Measurements from ENCODE around the gene TENT4B. TPM values are rescaled to one million over a fixed set of nuclear protein-coding genes. Genes with fewer than 3 reads are reported as not detected.

The TENT4B gene
- total and polyA plus RNA-seq, 4 donors: 4.5 to 13.9 (median 9.8) TPM

DNA sequence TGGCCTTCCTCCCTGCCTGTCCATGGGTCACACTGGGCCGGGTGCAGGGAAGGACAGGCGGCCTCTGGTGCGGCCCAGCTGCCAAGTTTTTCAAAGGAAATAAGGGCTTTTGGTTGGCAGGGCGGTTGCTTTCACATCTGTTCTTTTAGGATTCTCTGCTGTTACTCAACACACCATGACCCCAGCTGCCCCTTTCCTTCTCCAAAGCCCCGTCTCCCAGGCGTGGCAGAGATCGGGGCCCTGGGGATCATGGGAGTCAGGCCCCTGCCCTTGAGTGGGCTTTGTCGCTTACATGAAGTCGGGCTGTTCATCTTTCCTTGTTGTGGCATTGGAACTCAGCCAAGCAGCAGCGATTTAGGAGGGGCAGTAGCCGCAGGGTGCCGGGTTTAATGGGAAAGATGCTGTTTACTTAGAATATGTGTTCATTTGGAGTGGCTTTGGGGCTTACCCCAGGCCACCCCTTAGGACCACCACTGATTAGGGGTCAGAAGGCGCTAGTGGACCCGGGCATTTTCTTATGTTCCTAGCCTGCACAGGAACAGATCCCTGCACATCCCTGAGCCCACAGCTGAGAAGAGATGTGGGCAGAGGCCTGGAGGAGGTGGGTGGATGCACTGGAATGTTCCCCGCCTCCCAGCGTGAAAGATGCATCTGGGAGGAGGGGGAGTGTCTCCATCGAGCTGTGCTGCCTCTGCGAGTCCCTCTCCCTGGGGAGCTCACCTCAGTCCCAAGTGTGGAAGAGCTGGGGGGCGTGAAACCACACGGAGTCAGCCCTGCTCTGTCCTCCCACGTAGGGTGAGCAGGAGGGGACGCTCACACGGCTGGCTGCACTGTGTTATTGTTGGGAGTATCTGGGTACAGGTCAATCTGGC, 106.5 kb downstream of the TENT4B start:
- Histone ChIP-seq H3K4me1 (ENCODE audit: control insufficient read depth in 1 of 2, insufficient read depth in 2 of 2, low read length in 2 of 2) (no peaks in the 10 kb centered on the region), H3K27me3 (ENCODE audit: control insufficient read depth in 1 of 2, insufficient read depth in 2 of 2, low read length in 1 of 2) (no peaks in the 10 kb centered on the region), H3K9me3 (ENCODE audit: control insufficient read depth, low read length) (no peaks in the 10 kb centered on the region), H3K4me3 (ENCODE audit: low read length in 2 of 2) (no peak overlapping the region), H3K27ac (ENCODE audit: low read depth in 1 of 2, low read length in 2 of 2) (no peak overlapping the region), H3K36me3 (ENCODE audit: control insufficient read depth in 1 of 2, insufficient read depth in 2 of 2, low read length in 1 of 2) (no peaks in the 10 kb centered on the region)
- peak; percentile 66 for ATAC-seq (ENCODE audit: low FRiP score)
- intact Hi-C loops (cut with DNase I): loop anchor here in 1 of 2 donors (10.0 kb wide), 1 partner anchor 255 kb away; no protein-coding TSS in a partner anchor
- 34% methylated on average over 22 to 23 of the region's 23 CpGs for WGBS, 2 donors
- DNase-seq: peak; percentile 68 to 77

DNA sequence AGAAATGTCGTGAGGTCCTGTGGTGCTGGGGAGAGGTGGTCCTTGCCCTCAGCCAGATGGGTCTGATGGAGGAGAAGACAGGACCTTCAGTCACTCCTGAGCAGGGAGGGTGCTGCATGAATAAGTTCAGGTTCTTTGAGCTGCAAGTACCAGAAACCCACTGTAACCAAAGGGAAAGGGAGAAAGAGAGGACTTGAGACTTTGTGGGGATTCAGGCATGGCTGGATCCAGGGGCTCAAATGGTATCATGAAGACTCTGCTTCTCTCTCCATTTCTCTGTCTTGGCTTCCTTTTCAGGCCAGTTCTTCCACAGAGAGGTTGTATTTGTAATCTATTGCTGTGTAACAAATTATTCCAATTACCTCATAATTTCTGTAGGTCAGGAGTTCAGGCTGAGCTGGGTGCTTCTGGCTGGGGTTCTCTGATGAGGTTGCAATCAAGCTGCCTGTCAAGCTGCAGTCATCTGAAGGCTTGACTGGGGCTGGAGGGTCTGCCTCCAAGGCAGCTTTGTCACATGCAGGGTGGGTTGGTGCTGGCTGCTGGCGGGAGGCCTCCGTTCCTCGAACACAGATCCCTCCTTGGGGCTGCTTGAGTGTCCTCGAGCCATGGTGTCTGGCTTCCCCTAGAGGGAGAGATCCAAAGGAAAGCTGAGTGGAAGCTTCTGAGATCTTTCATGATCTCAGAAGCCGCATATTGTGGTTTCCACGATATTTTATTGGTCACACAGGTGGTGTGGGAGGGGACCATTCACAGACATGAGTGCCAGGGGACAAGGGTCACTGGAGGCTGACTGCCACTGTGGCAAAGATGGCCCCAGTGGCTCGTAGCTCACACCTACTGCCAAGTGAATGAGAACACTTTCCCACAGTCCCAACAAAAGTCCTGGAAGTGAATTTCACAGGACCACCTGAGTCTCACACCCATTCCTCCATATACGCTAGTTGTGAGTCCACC, 107.4 kb downstream of the TENT4B start:
- no peak for ATAC-seq (ENCODE audit: low FRiP score)
- Histone ChIP-seq H3K9me3 (ENCODE audit: control insufficient read depth, low read length) (no peaks in the 10 kb centered on the region), H3K36me3 (ENCODE audit: control insufficient read depth in 1 of 2, insufficient read depth in 2 of 2, low read length in 1 of 2) (no peaks in the 10 kb centered on the region), H3K4me3 (ENCODE audit: low read length in 2 of 2) (no peak overlapping the region), H3K27me3 (ENCODE audit: control insufficient read depth in 1 of 2, insufficient read depth in 2 of 2, low read length in 1 of 2) (no peaks in the 10 kb centered on the region), H3K27ac (ENCODE audit: low read depth in 1 of 2, low read length in 2 of 2) (no peak overlapping the region), H3K4me1 (ENCODE audit: control insufficient read depth in 1 of 2, insufficient read depth in 2 of 2, low read length in 2 of 2) (no peaks in the 10 kb centered on the region)
- DNase-seq: peak; percentile 32 to 38
- WGBS, 2 donors: 96 to 97% methylated on average over 9 of the region's 9 CpGs
- intact Hi-C loops (cut with DNase I): loop anchor here in 1 of 2 donors (10.0 kb wide), 1 partner anchor 254 kb away; no protein-coding TSS in a partner anchor

DNA sequence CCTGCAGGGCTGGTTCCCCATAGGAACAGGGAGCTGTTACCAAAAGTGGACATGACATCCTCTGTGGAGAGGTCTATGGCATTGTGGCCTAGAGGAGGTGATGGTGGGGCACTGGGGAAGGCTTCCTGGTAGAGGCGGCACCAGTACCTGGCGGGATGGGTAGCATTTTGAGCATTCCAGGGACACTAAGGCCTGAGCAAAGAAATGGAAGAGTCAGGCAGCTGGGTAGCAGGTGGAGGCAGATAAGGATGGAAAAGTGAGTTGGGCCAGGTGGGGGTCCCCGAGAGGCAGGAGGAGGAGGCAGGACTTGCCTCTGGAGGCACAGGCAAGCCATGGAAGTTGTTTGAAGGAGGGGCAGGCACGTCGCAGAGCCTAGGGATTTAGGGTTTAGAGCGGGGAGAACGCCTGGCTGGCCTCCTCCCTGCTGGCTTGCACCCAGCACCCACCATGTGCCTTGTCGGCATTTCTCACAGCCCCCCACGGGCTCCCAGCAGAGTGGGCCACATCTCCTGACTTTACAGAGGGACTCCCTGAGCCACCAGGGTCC, 108.1 kb downstream of the TENT4B start:
- H3K27ac ChIP-seq (ENCODE audit: low read depth in 1 of 2, low read length in 2 of 2): no peak overlapping the region
- H3K9me3 ChIP-seq (ENCODE audit: control insufficient read depth, low read length): no peaks in the 10 kb centered on the region
- DNase-seq: peak; percentile 26 to 54
- H3K36me3 ChIP-seq (ENCODE audit: control insufficient read depth in 1 of 2, insufficient read depth in 2 of 2, low read length in 1 of 2): no peaks in the 10 kb centered on the region
- H3K4me3 ChIP-seq (ENCODE audit: low read length in 2 of 2): no peak overlapping the region
- no peaks in the 10 kb centered on the region for H3K27me3 ChIP-seq (ENCODE audit: control insufficient read depth in 1 of 2, insufficient read depth in 2 of 2, low read length in 1 of 2)
- 82 to 86% methylated on average over 9 of the region's 9 CpGs for WGBS, 2 donors
- intact Hi-C loops (cut with DNase I): loop anchor here in 1 of 2 donors (10.0 kb wide), 1 partner anchor 254 kb away; no protein-coding TSS in a partner anchor
- H3K4me1 ChIP-seq (ENCODE audit: control insufficient read depth in 1 of 2, insufficient read depth in 2 of 2, low read length in 2 of 2): no peaks in the 10 kb centered on the region
- ATAC-seq (ENCODE audit: low FRiP score): no peak

DNA sequence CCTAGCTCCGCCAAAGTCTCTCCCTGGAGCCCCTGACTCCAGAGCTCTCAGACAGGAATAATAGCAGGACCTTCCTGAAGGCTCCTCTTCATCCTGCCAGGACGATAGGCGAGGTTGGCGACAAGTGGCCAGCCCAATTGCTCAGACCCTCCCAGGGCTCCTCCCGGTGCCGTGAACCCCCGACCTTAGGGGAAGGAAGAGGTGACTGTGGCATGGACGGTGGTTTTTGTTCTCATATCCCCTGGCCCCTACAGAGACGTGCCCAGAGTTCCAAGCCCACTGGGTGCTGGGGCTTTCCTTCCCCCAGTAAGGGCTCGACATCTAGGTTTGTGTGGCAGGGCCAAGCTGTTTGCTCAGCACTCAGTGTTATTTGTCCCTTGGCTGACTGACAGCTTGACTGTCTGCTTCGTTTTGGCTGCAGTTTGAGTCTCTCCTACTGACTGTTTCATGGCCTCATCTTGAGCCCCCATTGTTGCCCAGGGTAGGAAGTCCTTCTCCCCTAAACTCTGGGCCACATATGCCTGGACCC, 108.7 kb downstream of the TENT4B start:
- ATAC-seq (ENCODE audit: low FRiP score): no peak
- Histone ChIP-seq H3K9me3 (ENCODE audit: control insufficient read depth, low read length) (no peaks in the 10 kb centered on the region), H3K4me1 (ENCODE audit: control insufficient read depth in 1 of 2, insufficient read depth in 2 of 2, low read length in 2 of 2) (no peaks in the 10 kb centered on the region), H3K4me3 (ENCODE audit: low read length in 2 of 2) (no peak overlapping the region), H3K27ac (ENCODE audit: low read depth in 1 of 2, low read length in 2 of 2) (no peak overlapping the region), H3K27me3 (ENCODE audit: control insufficient read depth in 1 of 2, insufficient read depth in 2 of 2, low read length in 1 of 2) (no peaks in the 10 kb centered on the region), H3K36me3 (ENCODE audit: control insufficient read depth in 1 of 2, insufficient read depth in 2 of 2, low read length in 1 of 2) (no peaks in the 10 kb centered on the region)
- 58 to 60% methylated on average over 11 of the region's 11 CpGs for WGBS, 2 donors
- intact Hi-C loops (cut with DNase I): loop anchor here in 1 of 2 donors (10.0 kb wide), 1 partner anchor 253 kb away; no protein-coding TSS in a partner anchor
- peak; percentile 44 to 51 for DNase-seq

DNA sequence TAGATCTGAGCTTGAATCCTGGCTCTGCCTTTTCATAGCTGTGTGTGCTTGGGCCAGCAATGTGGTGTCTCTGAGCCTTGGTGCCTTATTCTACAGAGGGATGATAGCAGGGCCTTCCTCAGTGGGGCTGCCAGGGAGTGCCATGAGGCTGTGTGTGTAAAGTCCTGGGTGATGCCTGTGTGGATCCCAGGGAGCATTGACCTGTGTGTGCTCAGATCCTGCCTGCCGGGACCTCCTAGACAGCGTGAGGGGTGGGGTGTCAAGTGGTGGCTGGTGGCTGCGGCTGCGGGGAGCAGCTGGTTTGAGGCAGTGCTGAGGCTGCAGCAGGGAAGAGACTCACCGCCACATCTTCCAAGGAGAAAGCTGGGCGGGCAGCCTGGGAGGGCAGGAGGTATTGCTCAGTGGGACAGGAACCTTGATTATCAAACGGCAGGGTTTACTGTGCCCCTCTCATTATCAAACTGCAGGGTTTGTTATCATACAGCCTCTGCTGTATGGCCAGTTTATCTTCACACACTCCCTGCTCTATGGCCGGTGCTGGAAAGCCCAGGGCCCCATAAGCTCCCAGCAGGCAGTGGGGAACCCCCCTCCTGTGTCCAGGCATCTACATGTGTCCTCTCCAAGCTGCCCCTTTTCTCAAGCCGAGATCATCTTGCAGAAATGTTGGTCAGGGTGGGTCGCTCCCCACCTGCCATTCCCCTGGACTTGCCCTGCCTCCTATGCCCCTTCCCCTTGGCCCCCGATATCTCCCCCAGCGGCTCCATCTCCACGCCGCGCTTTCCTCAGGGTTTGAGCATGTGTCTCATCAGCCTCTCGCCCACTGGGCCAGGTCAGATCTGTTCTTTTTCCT, 110.2 kb downstream of the TENT4B start:
- DNase-seq (peak; percentile 30 to 70), ATAC-seq (ENCODE audit: low FRiP score) (no peak)
- H3K4me1 ChIP-seq (ENCODE audit: control insufficient read depth in 1 of 2, insufficient read depth in 2 of 2, low read length in 2 of 2): no peaks in the 10 kb centered on the region
- 93 to 96% methylated on average over 15 to 16 of the region's 16 CpGs for WGBS, 2 donors
- H3K9me3 ChIP-seq (ENCODE audit: control insufficient read depth, low read length): no peaks in the 10 kb centered on the region
- H3K4me3 ChIP-seq (ENCODE audit: low read length in 2 of 2): no peak overlapping the region
- intact Hi-C loops (cut with DNase I): loop anchor here in 1 of 2 donors (10.0 kb wide), 1 partner anchor 252 kb away; no protein-coding TSS in a partner anchor
- H3K27ac ChIP-seq (ENCODE audit: low read depth in 1 of 2, low read length in 2 of 2): no peak overlapping the region
- no peaks in the 10 kb centered on the region for H3K36me3 ChIP-seq (ENCODE audit: control insufficient read depth in 1 of 2, insufficient read depth in 2 of 2, low read length in 1 of 2)
- H3K27me3 ChIP-seq (ENCODE audit: control insufficient read depth in 1 of 2, insufficient read depth in 2 of 2, low read length in 1 of 2): no peaks in the 10 kb centered on the region

DNA sequence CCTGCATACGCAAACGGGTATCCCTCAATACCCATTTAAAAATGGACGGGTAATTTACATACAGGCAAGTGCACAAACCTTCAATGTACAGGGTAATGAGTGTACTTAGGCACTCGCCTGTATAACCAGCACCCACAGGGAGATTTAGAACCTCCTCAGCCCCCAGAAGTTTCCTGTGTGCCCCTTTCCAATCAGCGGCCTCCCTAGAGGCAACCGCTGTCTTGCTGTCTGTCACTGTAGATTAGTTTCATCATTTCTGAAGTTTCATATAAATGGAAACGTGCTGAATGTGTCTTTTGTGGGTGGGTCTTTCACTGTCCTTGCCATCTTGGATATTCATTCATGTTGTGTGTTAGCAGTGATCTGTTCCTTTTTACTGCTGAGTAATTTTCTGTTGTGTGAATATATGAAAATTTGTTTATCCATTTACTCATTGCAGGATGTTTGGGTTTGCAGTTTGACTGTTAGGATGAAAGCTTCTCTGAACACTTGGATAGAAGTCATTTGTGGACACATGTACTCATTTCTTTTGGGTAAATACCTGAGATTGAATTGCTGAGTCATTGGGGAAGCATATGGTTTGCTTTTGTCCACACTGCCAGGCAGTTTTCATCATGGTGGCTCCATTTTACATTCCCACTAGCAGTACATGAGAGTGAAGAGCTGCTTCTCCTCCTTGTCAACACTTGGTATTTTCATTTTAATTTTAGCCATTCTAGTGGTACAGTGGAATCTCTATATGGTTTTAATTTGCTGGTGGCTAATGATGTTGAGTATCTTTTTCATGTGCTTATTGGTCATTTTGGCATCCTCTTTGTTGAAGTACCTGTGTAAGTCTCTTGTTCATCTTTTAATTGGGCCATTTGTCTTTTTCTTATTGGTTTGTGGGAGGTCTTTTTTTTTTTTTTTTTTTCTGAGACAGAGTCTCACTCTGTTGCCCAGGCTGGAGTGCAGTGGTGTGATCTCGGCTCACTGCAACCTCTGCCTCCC, 111.1 kb downstream of the TENT4B start:
- Histone ChIP-seq H3K27ac (ENCODE audit: low read depth in 1 of 2, low read length in 2 of 2) (no peak overlapping the region), H3K4me1 (ENCODE audit: control insufficient read depth in 1 of 2, insufficient read depth in 2 of 2, low read length in 2 of 2) (no peaks in the 10 kb centered on the region), H3K9me3 (ENCODE audit: control insufficient read depth, low read length) (no peaks in the 10 kb centered on the region), H3K27me3 (ENCODE audit: control insufficient read depth in 1 of 2, insufficient read depth in 2 of 2, low read length in 1 of 2) (no peaks in the 10 kb centered on the region), H3K36me3 (ENCODE audit: control insufficient read depth in 1 of 2, insufficient read depth in 2 of 2, low read length in 1 of 2) (no peaks in the 10 kb centered on the region), H3K4me3 (ENCODE audit: low read length in 2 of 2) (no peak overlapping the region)
- WGBS, 2 donors: 93 to 94% methylated on average over 7 to 8 of the region's 8 CpGs
- intact Hi-C loops (cut with DNase I): loop anchor here in 1 of 2 donors (10.0 kb wide), 1 partner anchor 251 kb away; no protein-coding TSS in a partner anchor
- no peak for DNase-seq
- ATAC-seq (ENCODE audit: low FRiP score): no peak

DNA sequence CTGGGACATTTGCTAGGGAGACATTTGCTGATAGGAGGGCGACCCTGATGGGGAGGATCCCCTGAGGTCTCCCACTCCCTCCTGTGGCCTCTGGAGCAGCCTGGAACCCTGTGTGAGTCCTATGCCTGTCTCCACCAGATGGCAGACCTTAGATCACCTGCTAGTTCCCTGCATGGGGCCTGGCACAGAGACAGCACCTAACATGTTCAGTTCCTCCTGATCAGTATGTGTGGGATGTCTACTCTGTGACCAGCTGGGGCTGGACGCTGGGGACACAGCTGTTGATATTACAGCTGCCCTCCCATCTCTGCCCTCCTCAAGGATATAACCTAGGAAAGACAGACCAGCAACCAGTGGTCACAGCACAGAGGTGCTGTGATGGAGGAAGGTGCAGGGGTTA, 112.2 kb downstream of the TENT4B start:
- WGBS, 2 donors: 77 to 81% methylated on average over 2 of the region's 2 CpGs
- no peaks in the 10 kb centered on the region for H3K36me3 ChIP-seq (ENCODE audit: control insufficient read depth in 1 of 2, insufficient read depth in 2 of 2, low read length in 1 of 2)
- H3K27me3 ChIP-seq (ENCODE audit: control insufficient read depth in 1 of 2, insufficient read depth in 2 of 2, low read length in 1 of 2): no peaks in the 10 kb centered on the region
- ATAC-seq (ENCODE audit: low FRiP score): no peak
- no peak overlapping the region for H3K27ac ChIP-seq (ENCODE audit: low read depth in 1 of 2, low read length in 2 of 2)
- H3K4me3 ChIP-seq (ENCODE audit: low read length in 2 of 2): no peak overlapping the region
- peak; percentile 56 to 69 for DNase-seq
- intact Hi-C loops (cut with DNase I): loop anchor here in 1 of 2 donors (10.0 kb wide), 1 partner anchor 250 kb away; no protein-coding TSS in a partner anchor
- no peaks in the 10 kb centered on the region for H3K4me1 ChIP-seq (ENCODE audit: control insufficient read depth in 1 of 2, insufficient read depth in 2 of 2, low read length in 2 of 2)
- H3K9me3 ChIP-seq (ENCODE audit: control insufficient read depth, low read length): no peaks in the 10 kb centered on the region

All from aorta (tissue), 5 donors.